A549 (cell line): ENCODE measurements around the gene LDLRAD4. TPM values are rescaled to one million over a fixed set of nuclear protein-coding genes. Genes with fewer than 3 reads are reported as not detected.

Experiments
- ATAC-seq, 2 experiments: fragments of 200-7000 bp in 1 of 2; fragments of >200 bp in 1 of 2; cut with Nextera tagmentation in 1 of 2; cut with Tn5 transposase in 1 of 2; 3 replicates each; pipeline versions ENCODE4 v1.8.0 to v1.9.1; 2018 to 2020; ENCODE audit warnings: mild to moderate bottlenecking in 1 of 2, moderate library complexity in 1 of 2
- CTCF ChIA-PET: fragments of 300-600 bp; sonication (Branson Sonifier 250); formaldehyde crosslinking; extraction: SDS; loops from one replicate; lab custom pipeline; 2021; ENCODE audit warnings: antibody characterized with exemption, inconsistent platforms; lab: Yijun Ruan, JAX
- POLR2A ChIA-PET: fragments of 350-600 bp; formaldehyde crosslinking; extraction: SDS; loops from one replicate; lab custom pipeline; 2021; ENCODE audit warnings: antibody characterized with exemption, inconsistent platforms; lab: Yijun Ruan, JAX
- DNase-seq, 2 experiments: peaks; one replicate each; pipeline versions ENCODE4 v3.0.0 to v3.0.0-alpha.2; 2011 to 2016; ENCODE audit warnings: low read depth in 1 of 2, low spot score in 1 of 2
- FAIRE-seq: peaks from 2 replicates; lab custom pipeline; 2011; peaks lifted over from hg19 to GRCh38; lab: Jason Lieb, UNC
- H3K27ac ChIP-seq, 2 experiments: fragments of >200 bp; sonication (Bioruptor Twin); formaldehyde crosslinking; 3 replicates each; pipeline ENCODE4 v1.5.1; 2016 to 2017
- H3K4me1 ChIP-seq: fragments of >200 bp; sonication (Bioruptor Twin); formaldehyde crosslinking; 3 replicates; pipeline ENCODE4 v1.6.1; 2016
- H3K4me2 ChIP-seq: fragments of >200 bp; sonication (Bioruptor Twin); formaldehyde crosslinking; 3 replicates; pipeline ENCODE4 v1.6.1; 2016
- H3K4me3 ChIP-seq: fragments of >200 bp; sonication (Bioruptor Twin); formaldehyde crosslinking; 3 replicates; pipeline ENCODE4 v1.5.1; 2016
- H3K9me3 ChIP-seq: fragments of >200 bp; sonication (Bioruptor Twin); formaldehyde crosslinking; 3 replicates; pipeline ENCODE4 v1.6.1; 2016
- BHLHE40 ChIP-seq: IDR thresholded peaks from 2 replicates; pipeline ENCODE4 v1.6.1; 2012; ENCODE audit warnings: low read depth, low read length, inconsistent platforms
- CBX2 ChIP-seq: fragments of 200-600 bp; sonication (generic); IDR thresholded peaks from 2 replicates; pipeline ENCODE4 v1.6.1; 2016; ENCODE audit warnings: low read depth, mild to moderate bottlenecking, borderline replicate concordance
- CEBPB ChIP-seq, 2 experiments: fragments of >200 bp in 1 of 2; sonication (Bioruptor Twin) in 1 of 2; formaldehyde crosslinking in 1 of 2; IDR thresholded peaks; 2 replicates each; pipeline ENCODE4 v1.6.1; 2012 to 2016
- CHD2 ChIP-seq: fragments of 150-350 bp; IDR thresholded peaks from 2 replicates; pipeline ENCODE4 v1.6.1; 2014; ENCODE audit warnings: low read length; ENCODE audit not compliant: partially characterized antibody
- EHF ChIP-seq: fragments of 250-450 bp; sonication (Bioruptor Pico); IDR thresholded peaks from 2 replicates; pipeline ENCODE4 v1.5.0; 2020; ENCODE audit warnings: mild to moderate bottlenecking
- EP300 ChIP-seq, 2 experiments: fragments of >200 bp; sonication (Bioruptor Twin); formaldehyde crosslinking; IDR thresholded peaks; 2 replicates in 1 of 2; 3 replicates in 1 of 2; pipeline ENCODE4 v1.6.1; 2016 to 2017
- GATA3 ChIP-seq: IDR thresholded peaks from 2 replicates; pipeline ENCODE4 v1.6.1; 2012; ENCODE audit warnings: borderline replicate concordance
- HDAC2 ChIP-seq: fragments of 200-600 bp; sonication (generic); IDR thresholded peaks from 2 replicates; pipeline ENCODE4 v1.6.1; 2016
- HEYL ChIP-seq: fragments of 250-450 bp; sonication (Bioruptor Pico); IDR thresholded peaks from 2 replicates; pipeline ENCODE4 v1.8.0; 2021; ENCODE audit warnings: mild to moderate bottlenecking, moderate library complexity
- HOXA7 ChIP-seq: fragments of 250-450 bp; sonication (Bioruptor Pico); IDR thresholded peaks from 2 replicates; pipeline ENCODE4 v1.5.0; 2020; ENCODE audit warnings: mild to moderate bottlenecking, moderate library complexity
- HOXB13 ChIP-seq: fragments of 250-450 bp; sonication (Bioruptor Pico); IDR thresholded peaks from 2 replicates; pipeline ENCODE4 v1.5.0; 2020; ENCODE audit warnings: low read depth, mild to moderate bottlenecking, moderate library complexity
- HOXB5 ChIP-seq: fragments of 250-450 bp; sonication (Bioruptor Pico); IDR thresholded peaks from 2 replicates; pipeline ENCODE4 v1.5.0; 2020; ENCODE audit warnings: mild to moderate bottlenecking, moderate library complexity
- JUN ChIP-seq, 2 experiments: fragments of >200 bp; sonication (Bioruptor Twin); formaldehyde crosslinking; IDR thresholded peaks; 2 replicates in 1 of 2; 3 replicates in 1 of 2; pipeline ENCODE4 v1.6.1; 2016 to 2017
- MAZ ChIP-seq: fragments of 150-350 bp; IDR thresholded peaks from 2 replicates; pipeline ENCODE4 v1.6.1; 2014; ENCODE audit warnings: antibody characterized with exemption, low read depth, low read length, borderline replicate concordance
- MYC ChIP-seq: IDR thresholded peaks from 2 replicates; pipeline ENCODE4 v1.6.1; 2012; ENCODE audit warnings: mild to moderate bottlenecking, inconsistent platforms, low read length, improper control_type of control experiment, borderline replicate concordance
- NFE2L2 ChIP-seq: fragments of 150-350 bp; conservative IDR thresholded peaks from 2 replicates; pipeline ENCODE4 v1.6.1; 2014; ENCODE audit warnings: low read length
- NPAS2 ChIP-seq: fragments of 250-450 bp; sonication (Bioruptor Pico); IDR thresholded peaks from 2 replicates; pipeline ENCODE4 v1.8.0; 2022; ENCODE audit warnings: mild to moderate bottlenecking, moderate library complexity, borderline replicate concordance
- PHF8 ChIP-seq: fragments of 200-600 bp; sonication (generic); IDR thresholded peaks from 2 replicates; pipeline ENCODE4 v1.6.1; 2016; ENCODE audit warnings: low read depth, mild to moderate bottlenecking, antibody characterized with exemption, moderate library complexity, borderline replicate concordance
- POLR2A ChIP-seq: IDR thresholded peaks from 2 replicates; pipeline ENCODE4 v1.6.1; 2012; ENCODE audit warnings: mild to moderate bottlenecking, low read length
- POLR2AphosphoS2 ChIP-seq: conservative IDR thresholded peaks from 2 replicates; pipeline ENCODE4 v1.6.1; 2012; ENCODE audit warnings: low read length, improper control_type of control experiment, inconsistent platforms
- RAD21 ChIP-seq, 2 experiments: fragments of >200 bp in 1 of 2; sonication (Bioruptor Twin) in 1 of 2; formaldehyde crosslinking in 1 of 2; IDR thresholded peaks in 1 of 2; conservative IDR thresholded peaks in 1 of 2; 2 replicates in 1 of 2; 3 replicates in 1 of 2; pipeline ENCODE4 v1.6.1; 2012 to 2018; ENCODE audit warnings: inconsistent platforms in 1 of 2
- RARB ChIP-seq: fragments of 250-450 bp; sonication (Bioruptor Pico); IDR thresholded peaks from 2 replicates; pipeline ENCODE4 v1.8.0; 2021; ENCODE audit warnings: mild to moderate bottlenecking, moderate library complexity
- ZC3H11A ChIP-seq: fragments of 450-650 bp; IDR thresholded peaks from 2 replicates; pipeline ENCODE4 v1.6.1; 2014; ENCODE audit warnings: antibody characterized with exemption, mild to moderate bottlenecking
- ZSCAN20 ChIP-seq: fragments of 250-450 bp; sonication (Bioruptor Pico); IDR thresholded peaks from 2 replicates; pipeline ENCODE4 v1.8.0; 2022; ENCODE audit warnings: mild to moderate bottlenecking, moderate library complexity
- WGBS: methylation state at CpG from one replicate; pipeline ENCODE4 v1.1.6; 2017; ENCODE audit errors: missing lambda C conversion rate; 5-methylcytosine and 5-hydroxymethylcytosine counted together
- polyA plus RNA-seq, 4 experiments: library from polyadenylated mRNA; depleted of rRNA in 3 of 4; stranded (reverse); fragments of >200 nt; fragmentation: RNase III in 1 of 4; extraction: RNeasy Plus Mini Kit Qiagen cat#74134 plus additional on column Dnase treatment in 1 of 4; gene quantifications; 2 replicates in 3 of 4; 3 replicates in 1 of 4; pipeline ENCODE4 v1.2.3, GENCODE V29; 2011 to 2017
- TF ChIP-seq, protein P1 (sequence below): fragments of >200 bp; sonication (Bioruptor Twin); formaldehyde crosslinking; IDR thresholded peaks from 2 replicates; pipeline ENCODE4 v1.6.1; 2016
- TF ChIP-seq, protein P2 (sequence below): IDR thresholded peaks from 2 replicates; pipeline ENCODE4 v1.6.1; 2012
- TF ChIP-seq, protein P3 (sequence below): IDR thresholded peaks from 2 replicates; pipeline ENCODE4 v1.6.1; 2012; ENCODE audit warnings: low read depth, borderline replicate concordance
- TF ChIP-seq, protein P4 (sequence below): fragments of 250-450 bp; sonication (Bioruptor Pico); IDR thresholded peaks from 2 replicates; pipeline ENCODE4 v1.5.0; 2021; ENCODE audit warnings: mild to moderate bottlenecking, moderate library complexity, borderline replicate concordance

The LDLRAD4 gene
- polyA plus RNA-seq, 2 of the 4 experiments (the other 2 are of a cell fraction), result 5.2 to 7.6 TPM

DNA sequence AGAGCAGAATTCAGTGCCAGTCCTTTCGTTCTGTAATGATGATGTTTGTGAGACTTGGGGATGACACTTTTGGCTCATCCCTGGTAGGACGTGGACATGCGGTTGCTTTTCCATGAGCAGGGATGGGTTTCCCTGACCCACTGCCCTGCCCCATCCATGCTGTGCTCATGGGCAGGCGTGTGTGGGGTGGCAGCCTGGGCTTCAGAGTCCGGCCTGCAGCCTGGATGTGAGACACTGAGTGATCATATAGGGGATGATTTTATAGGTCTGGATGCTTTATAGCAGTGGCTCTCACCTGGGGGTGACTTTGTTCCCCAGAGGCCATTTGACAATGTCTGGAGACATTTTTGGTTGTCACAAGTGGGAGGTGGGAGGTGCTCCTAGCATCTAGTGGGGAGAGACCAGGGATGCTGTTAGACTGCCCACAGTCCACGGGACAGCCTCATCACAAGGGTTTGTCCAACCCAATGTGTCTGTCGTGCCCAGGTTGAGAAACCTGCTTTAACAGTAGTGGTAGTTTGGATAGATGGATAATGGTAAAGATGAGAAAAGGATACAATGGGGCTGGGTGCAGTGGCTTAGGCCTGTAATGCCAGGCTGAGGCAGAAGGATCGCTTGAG, 38.9 kb downstream of the LDLRAD4 start:
- no peaks in the 10 kb centered on the region for H3K4me1 ChIP-seq
- no peak overlapping the region for H3K4me2 ChIP-seq
- 49% methylated on average over 3 of the region's 8 CpGs for WGBS
- ChIA-PET CTCF (no interaction called here), POLR2A (no interaction called here)
- no peak for FAIRE-seq
- no peak overlapping the region for H3K27ac ChIP-seq
- TF ChIP-seq CHD2 (no peak), RARB (no peak), MAZ (no peak), EHF (CRISPR knock-in tag) (no peak), NFE2L2 (no peak), HDAC2 (no peak), HEYL (CRISPR knock-in tag) (no peak), GATA3 (no peak), PHF8 (no peak), BHLHE40 (no peak), NPAS2 (CRISPR knock-in tag) (no peak), POLR2AphosphoS2 (no peak), EP300 (IDR thresholded peaks at IDR 0.05) (no peak), ZC3H11A (no peak), ZSCAN20 (CRISPR knock-in tag) (no peak)
- TF ChIP-seq, protein P1, sequence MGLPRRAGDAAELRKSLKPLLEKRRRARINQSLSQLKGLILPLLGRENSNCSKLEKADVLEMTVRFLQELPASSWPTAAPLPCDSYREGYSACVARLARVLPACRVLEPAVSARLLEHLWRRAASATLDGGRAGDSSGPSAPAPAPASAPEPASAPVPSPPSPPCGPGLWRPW, result no peak
- TF ChIP-seq, protein P2, sequence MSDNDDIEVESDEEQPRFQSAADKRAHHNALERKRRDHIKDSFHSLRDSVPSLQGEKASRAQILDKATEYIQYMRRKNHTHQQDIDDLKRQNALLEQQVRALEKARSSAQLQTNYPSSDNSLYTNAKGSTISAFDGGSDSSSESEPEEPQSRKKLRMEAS, result no peak
- no peaks in the 10 kb centered on the region for H3K9me3 ChIP-seq
- H3K4me3 ChIP-seq, result no peak overlapping the region
- no peak for DNase-seq
- no peak for ATAC-seq

DNA sequence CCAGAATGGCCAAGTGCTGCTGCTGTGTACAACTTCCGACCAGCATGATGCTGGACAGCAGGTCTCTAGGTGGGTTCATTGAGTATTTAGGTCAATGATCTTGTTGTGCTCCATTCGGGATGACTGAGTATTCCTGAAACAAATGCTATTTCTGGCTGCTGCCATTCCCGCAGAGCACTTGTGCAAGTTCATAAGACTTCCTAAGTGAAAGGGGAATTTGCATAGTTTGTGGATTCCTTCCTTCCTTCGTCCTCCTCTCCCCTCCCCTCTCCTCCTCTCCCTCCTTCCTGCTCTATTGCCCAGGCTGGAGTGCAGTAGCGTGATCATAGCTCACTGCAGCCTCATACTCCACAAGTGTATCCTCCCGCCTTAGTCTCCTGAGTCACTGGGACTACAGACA, 40.4 kb downstream of the LDLRAD4 start:
- POLR2A ChIA-PET, result no interaction called here
- CTCF ChIA-PET, result no interaction called here
- TF ChIP-seq CBX2 (no peak), MYC (no peak), HOXB13 (CRISPR knock-in tag) (no peak), CHD2 (no peak), JUN (IDR thresholded peaks at IDR 0.05) (no peak), HOXA7 (CRISPR knock-in tag) (no peak), EP300 (IDR thresholded peaks at IDR 0.05) (no peak), CEBPB (IDR thresholded peaks at IDR 0.05) (no peak), HOXB5 (no peak)
- TF ChIP-seq, protein P3, sequence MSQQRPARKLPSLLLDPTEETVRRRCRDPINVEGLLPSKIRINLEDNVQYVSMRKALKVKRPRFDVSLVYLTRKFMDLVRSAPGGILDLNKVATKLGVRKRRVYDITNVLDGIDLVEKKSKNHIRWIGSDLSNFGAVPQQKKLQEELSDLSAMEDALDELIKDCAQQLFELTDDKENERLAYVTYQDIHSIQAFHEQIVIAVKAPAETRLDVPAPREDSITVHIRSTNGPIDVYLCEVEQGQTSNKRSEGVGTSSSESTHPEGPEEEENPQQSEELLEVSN, result no peak
- H3K4me1 ChIP-seq, result no peaks in the 10 kb centered on the region
- DNase-seq (no peak), ATAC-seq (no peak), FAIRE-seq (no peak)
- no peak overlapping the region for H3K4me3 ChIP-seq
- no peaks in the 10 kb centered on the region for H3K9me3 ChIP-seq
- H3K4me2 ChIP-seq, result no peak overlapping the region
- 62% methylated on average over 6 of the region's 6 CpGs for WGBS
- no peak overlapping the region for H3K27ac ChIP-seq

DNA sequence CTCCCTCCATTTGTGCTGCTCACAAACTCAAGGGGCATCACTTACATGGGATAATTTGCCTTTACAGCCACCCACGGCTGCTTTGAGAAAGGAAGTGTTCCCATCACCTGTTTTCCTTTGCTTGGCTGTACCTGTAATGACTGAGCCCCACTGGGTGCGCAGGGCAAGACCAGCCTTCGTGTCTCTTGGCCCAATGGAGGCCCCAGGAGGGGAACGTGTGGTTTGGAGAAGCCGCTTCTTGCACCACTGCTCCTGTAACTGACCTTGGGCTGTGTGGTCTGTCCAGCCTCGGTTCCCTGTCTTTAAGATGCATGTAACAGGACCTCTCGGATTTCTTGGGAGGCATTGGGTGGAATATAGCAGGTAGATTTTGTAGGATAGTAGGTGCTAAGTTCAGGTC, 41.1 kb downstream of the LDLRAD4 start:
- DNase-seq, result no peak
- no peaks in the 10 kb centered on the region for H3K4me1 ChIP-seq
- no peak for TF ChIP-seq RAD21 (conservative IDR thresholded peaks at IDR 0.05 in 1 of 2, IDR thresholded peaks at IDR 0.05 in 1 of 2)
- TF ChIP-seq, protein P4, sequence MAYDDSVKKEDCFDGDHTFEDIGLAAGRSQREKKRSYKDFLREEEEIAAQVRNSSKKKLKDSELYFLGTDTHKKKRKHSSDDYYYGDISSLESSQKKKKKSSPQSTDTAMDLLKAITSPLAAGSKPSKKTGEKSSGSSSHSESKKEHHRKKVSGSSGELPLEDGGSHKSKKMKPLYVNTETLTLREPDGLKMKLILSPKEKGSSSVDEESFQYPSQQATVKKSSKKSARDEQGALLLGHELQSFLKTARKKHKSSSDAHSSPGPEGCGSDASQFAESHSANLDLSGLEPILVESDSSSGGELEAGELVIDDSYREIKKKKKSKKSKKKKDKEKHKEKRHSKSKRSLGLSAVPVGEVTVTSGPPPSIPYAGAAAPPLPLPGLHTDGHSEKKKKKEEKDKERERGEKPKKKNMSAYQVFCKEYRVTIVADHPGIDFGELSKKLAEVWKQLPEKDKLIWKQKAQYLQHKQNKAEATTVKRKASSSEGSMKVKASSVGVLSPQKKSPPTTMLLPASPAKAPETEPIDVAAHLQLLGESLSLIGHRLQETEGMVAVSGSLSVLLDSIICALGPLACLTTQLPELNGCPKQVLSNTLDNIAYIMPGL (CRISPR knock-in tag), result no peak
- no peak for TF ChIP-seq HOXA7 (CRISPR knock-in tag)
- no peak for TF ChIP-seq ZC3H11A
- TF ChIP-seq POLR2A, result no peak
- POLR2A ChIA-PET, result no interaction called here
- CTCF ChIA-PET, result no interaction called here
- no peak for ATAC-seq
- H3K4me2 ChIP-seq, result no peak overlapping the region
- no peak overlapping the region for H3K4me3 ChIP-seq
- no peak for FAIRE-seq
- WGBS, result 65% methylated on average over 5 of the region's 7 CpGs
- H3K9me3 ChIP-seq, result no peaks in the 10 kb centered on the region
- no peak overlapping the region for H3K27ac ChIP-seq
